ENCODE measurements around the gene LSS.

LSS gene

GRCh38 chr21:46218906-46219590 lies 9.5 kb downstream of the LSS start:
- DNase-seq (ENCODE audit: low spot score), result no peak

- no peak for DNase-seq (ENCODE audit: low spot score)
Measured at GRCh38 chr21:46217511-46218196, 10.9 kb downstream of the LSS start.

- no peak for DNase-seq (ENCODE audit: low spot score)
Measured at GRCh38 chr21:46216132-46216747, 12.3 kb downstream of the LSS start.

- DNase-seq (ENCODE audit: low spot score), result no peak
Measured at GRCh38 chr21:46215436-46216131, 13.0 kb downstream of the LSS start.

GRCh38 chr21:46214478-46215340 lies 13.9 kb downstream of the LSS start:
- no peak for DNase-seq (ENCODE audit: low spot score)

GRCh38 chr21:46213620-46214286 lies 14.8 kb downstream of the LSS start:
- no peak for DNase-seq (ENCODE audit: low spot score)

GRCh38 chr21:46212721-46213484 lies 15.7 kb downstream of the LSS start:
- no peak for DNase-seq (ENCODE audit: low spot score)

- no peak for DNase-seq (ENCODE audit: low spot score)
Measured at GRCh38 chr21:46211786-46212720, 16.5 kb downstream of the LSS start.

GRCh38 chr21:46211376-46211775 lies 17.2 kb downstream of the LSS start:
- DNase-seq (ENCODE audit: low spot score), result no peak

GRCh38 chr21:46210378-46211136 lies 18.0 kb downstream of the LSS start:
- DNase-seq (ENCODE audit: low spot score), result no peak

GRCh38 chr21:46208761-46209721 lies 19.5 kb downstream of the LSS start:
- no peak for DNase-seq (ENCODE audit: low spot score)

- no peak for DNase-seq (ENCODE audit: low spot score)
Measured at GRCh38 chr21:46207920-46208591, 20.5 kb downstream of the LSS start.

- no peak for DNase-seq (ENCODE audit: low spot score)
Measured at GRCh38 chr21:46207006-46207919, 21.3 kb downstream of the LSS start.

- DNase-seq (ENCODE audit: low spot score), result no peak
Measured at GRCh38 chr21:46206163-46207005, 22.2 kb downstream of the LSS start.

- no peak for DNase-seq (ENCODE audit: low spot score)
Measured at GRCh38 chr21:46205766-46206162, 22.8 kb downstream of the LSS start.
